ENCODE measurements around the gene DYNC1H1. TPM values are rescaled to one million over a fixed set of nuclear protein-coding genes. Genes with fewer than 3 reads are reported as not detected.

DYNC1H1 gene
- polyA plus RNA-seq, 1 donor (not counting 4 experiments of a cell fraction or from before 2014, with no cell fraction given) = 166 TPM

DNA sequence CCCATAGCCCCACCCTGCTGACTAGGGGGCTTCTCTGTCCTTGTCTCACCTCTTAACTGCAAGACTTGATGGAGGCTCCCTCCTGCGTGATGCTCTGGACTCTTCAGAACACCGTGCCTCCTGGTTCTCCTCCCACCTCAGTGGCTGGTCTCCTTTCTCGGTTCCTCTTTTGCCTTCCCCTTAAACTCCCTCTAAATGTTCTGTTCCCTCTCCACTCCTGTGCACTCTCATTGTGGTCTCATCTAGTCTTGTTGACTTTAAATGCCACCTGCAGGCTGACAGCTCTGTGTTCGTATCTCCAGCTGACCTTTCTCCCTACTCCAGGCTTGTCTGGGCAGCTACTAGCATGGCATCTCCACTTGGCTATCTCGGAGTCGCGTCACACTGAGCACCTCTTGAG lies 28.3 kb downstream of the DYNC1H1 start:
- no peak for TF ChIP-seq EZH2 (IDR thresholded peaks at IDR 0.05; ENCODE audit: low read length)
- TF ChIP-seq, protein P1, sequence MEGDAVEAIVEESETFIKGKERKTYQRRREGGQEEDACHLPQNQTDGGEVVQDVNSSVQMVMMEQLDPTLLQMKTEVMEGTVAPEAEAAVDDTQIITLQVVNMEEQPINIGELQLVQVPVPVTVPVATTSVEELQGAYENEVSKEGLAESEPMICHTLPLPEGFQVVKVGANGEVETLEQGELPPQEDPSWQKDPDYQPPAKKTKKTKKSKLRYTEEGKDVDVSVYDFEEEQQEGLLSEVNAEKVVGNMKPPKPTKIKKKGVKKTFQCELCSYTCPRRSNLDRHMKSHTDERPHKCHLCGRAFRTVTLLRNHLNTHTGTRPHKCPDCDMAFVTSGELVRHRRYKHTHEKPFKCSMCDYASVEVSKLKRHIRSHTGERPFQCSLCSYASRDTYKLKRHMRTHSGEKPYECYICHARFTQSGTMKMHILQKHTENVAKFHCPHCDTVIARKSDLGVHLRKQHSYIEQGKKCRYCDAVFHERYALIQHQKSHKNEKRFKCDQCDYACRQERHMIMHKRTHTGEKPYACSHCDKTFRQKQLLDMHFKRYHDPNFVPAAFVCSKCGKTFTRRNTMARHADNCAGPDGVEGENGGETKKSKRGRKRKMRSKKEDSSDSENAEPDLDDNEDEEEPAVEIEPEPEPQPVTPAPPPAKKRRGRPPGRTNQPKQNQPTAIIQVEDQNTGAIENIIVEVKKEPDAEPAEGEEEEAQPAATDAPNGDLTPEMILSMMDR (optimal IDR thresholded peaks at IDR 0.05 in 1 of 3, IDR thresholded peaks at IDR 0.05 in 1 of 3, conservative IDR thresholded peaks at IDR 0.05 in 1 of 3; ENCODE audit: extremely low read depth in 1 of 3, insufficient read depth in 2 of 3, low read length in 3 of 3) = no peak
- FAIRE-seq = no peak

DNA sequence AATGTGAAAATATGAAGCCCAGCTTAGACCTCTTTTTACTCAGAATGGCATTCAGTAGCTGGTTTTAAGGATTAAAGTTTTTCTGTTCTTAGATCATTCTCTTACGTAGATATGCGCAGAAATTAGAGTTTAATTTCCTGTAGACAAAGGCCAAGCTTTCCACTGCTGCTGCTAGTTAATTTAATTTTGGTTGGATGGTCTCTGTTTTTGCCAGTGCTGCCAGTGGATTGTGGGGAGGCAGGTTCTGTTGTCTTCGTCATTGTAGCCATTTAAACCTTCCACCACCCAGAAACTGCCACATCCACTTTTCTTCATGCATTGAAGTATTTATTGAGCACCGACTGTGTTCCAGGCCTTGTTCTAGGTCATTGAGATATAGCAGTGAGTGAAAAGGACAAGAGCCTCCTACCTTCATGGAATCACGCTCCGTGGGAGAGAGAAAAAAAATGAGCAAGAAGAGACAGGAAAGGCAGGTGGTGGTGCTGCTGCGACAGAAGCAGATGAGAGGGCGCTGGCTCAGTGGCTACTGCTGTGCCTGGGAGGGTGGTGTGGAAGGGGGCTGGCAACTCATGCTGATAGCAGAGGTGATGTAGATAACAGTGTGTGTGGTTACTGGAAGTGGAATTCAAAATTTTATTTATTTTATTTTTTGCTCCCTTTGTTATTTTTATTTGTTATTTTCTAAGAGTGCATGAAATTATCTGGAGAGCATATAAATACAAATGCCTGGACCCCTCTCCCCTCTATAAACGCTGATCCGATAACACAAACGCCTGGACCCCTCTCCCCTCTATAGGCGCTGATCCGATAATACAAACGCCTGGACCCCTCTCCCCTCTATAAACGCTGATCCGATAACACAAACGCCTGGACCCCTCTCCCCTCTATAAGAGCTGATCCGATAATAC lies 33.3 kb downstream of the DYNC1H1 start:
- no peak for DNase-seq (ENCODE audit: low read depth, low spot score)
- H3K79me2 ChIP-seq (ENCODE audit: control insufficient read depth, insufficient read depth, low read length) = peaks cover 18% of the 10 kb centered on the region
- peaks cover 58 to 68% of the 10 kb centered on the region in 2 experiments for H3K36me3 ChIP-seq (ENCODE audit: control insufficient read depth in 2 of 2, extremely low read depth in 1 of 2, insufficient read depth in 2 of 2, low read length in 2 of 2)
- no peaks in the 10 kb centered on the region for H3K9me1 ChIP-seq (ENCODE audit: control insufficient read depth, extremely low read depth, insufficient read depth, low read length)
- H3K9ac ChIP-seq (ENCODE audit: control insufficient read depth, extremely low read depth, insufficient read depth, low read length) = no peak overlapping the region
- TF ChIP-seq, protein P1 (optimal IDR thresholded peaks at IDR 0.05 in 1 of 3, IDR thresholded peaks at IDR 0.05 in 1 of 3, conservative IDR thresholded peaks at IDR 0.05 in 1 of 3; ENCODE audit: extremely low read depth in 1 of 3, insufficient read depth in 2 of 3, low read length in 3 of 3) = no peak
- TF ChIP-seq EZH2 (IDR thresholded peaks at IDR 0.05; ENCODE audit: low read length) = no peak
- H3K27me3 ChIP-seq (ENCODE audit: control insufficient read depth, extremely low read depth, insufficient read depth, low read length) = no peaks in the 10 kb centered on the region
- no peak for FAIRE-seq
- dilution Hi-C loops (cut with MboI; ENCODE audit: extremely low pct_ligation_motif_present, low sequenced_read_pairs) = no loop called here
- no peak overlapping the region for H3K27ac ChIP-seq (ENCODE audit: control insufficient read depth, insufficient read depth, low read length)
- no peaks in the 10 kb centered on the region for H3K9me3 ChIP-seq (ENCODE audit: control insufficient read depth, low read depth, low read length)
- no peaks in the 10 kb centered on the region for H4K20me1 ChIP-seq (ENCODE audit: control insufficient read depth, extremely low read depth, insufficient read depth, low read length)
- H2AFZ ChIP-seq (ENCODE audit: control insufficient read depth, low read length) = no peak overlapping the region
- H3K4me1 ChIP-seq (ENCODE audit: control insufficient read depth, extremely low read depth, insufficient read depth, low read length) = no peaks in the 10 kb centered on the region
- H3K4me2 ChIP-seq (ENCODE audit: control insufficient read depth, extremely low read depth, insufficient read depth, low read depth, low read length) = no peak overlapping the region
- no peak overlapping the region for H3K4me3 ChIP-seq (ENCODE audit: control insufficient read depth in 2 of 3, extremely low read depth in 1 of 3, insufficient read depth in 2 of 3, low read depth in 1 of 3, low read length in 3 of 3)

More for the DNA sequence above, 28.3 kb downstream of the DYNC1H1 start:
- Histone ChIP-seq H3K36me3 (ENCODE audit: control insufficient read depth in 2 of 2, extremely low read depth in 1 of 2, insufficient read depth in 2 of 2, low read length in 2 of 2) (peaks cover 60 to 66% of the 10 kb centered on the region in 2 experiments), H4K20me1 (ENCODE audit: control insufficient read depth, extremely low read depth, insufficient read depth, low read length) (no peaks in the 10 kb centered on the region), H3K79me2 (ENCODE audit: control insufficient read depth, insufficient read depth, low read length) (peaks cover 33% of the 10 kb centered on the region), H3K9me1 (ENCODE audit: control insufficient read depth, extremely low read depth, insufficient read depth, low read length) (no peaks in the 10 kb centered on the region), H3K27me3 (ENCODE audit: control insufficient read depth, extremely low read depth, insufficient read depth, low read length) (no peaks in the 10 kb centered on the region), H3K4me3 (ENCODE audit: control insufficient read depth in 2 of 3, extremely low read depth in 1 of 3, insufficient read depth in 2 of 3, low read depth in 1 of 3, low read length in 3 of 3) (no peak overlapping the region), H3K4me1 (ENCODE audit: control insufficient read depth, extremely low read depth, insufficient read depth, low read length) (no peaks in the 10 kb centered on the region), H3K4me2 (ENCODE audit: control insufficient read depth, extremely low read depth, insufficient read depth, low read depth, low read length) (no peak overlapping the region), H2AFZ (ENCODE audit: control insufficient read depth, low read length) (no peak overlapping the region), H3K9ac (ENCODE audit: control insufficient read depth, extremely low read depth, insufficient read depth, low read length) (no peak overlapping the region), H3K27ac (ENCODE audit: control insufficient read depth, insufficient read depth, low read length) (no peak overlapping the region), H3K9me3 (ENCODE audit: control insufficient read depth, low read depth, low read length) (no peaks in the 10 kb centered on the region)
- DNase-seq (ENCODE audit: low read depth, low spot score) = no peak
- dilution Hi-C loops (cut with MboI; ENCODE audit: extremely low pct_ligation_motif_present, low sequenced_read_pairs) = no loop called here
